Stomach smooth muscle (tissue), 2 donors: Measurements from ENCODE around the gene CASKIN2.

ENCODE experiments used
- H3K27ac ChIP-seq: one replicate; pipeline ENCODE4 v1.7.0; 2013; ENCODE audit warnings: mild to moderate bottlenecking, low read length, inconsistent platforms
- H3K27me3 ChIP-seq, 2 donors: one replicate each; pipeline ENCODE4 v1.7.0; 2013; ENCODE audit warnings: low read length in 2 of 2; ENCODE audit not compliant: insufficient read depth in 2 of 2, control insufficient read depth in 1 of 2
- H3K36me3 ChIP-seq, 2 donors: one replicate each; pipeline ENCODE4 v1.7.0; 2013; ENCODE audit warnings: low read length in 2 of 2; ENCODE audit not compliant: control insufficient read depth in 2 of 2, insufficient read depth in 2 of 2
- H3K4me1 ChIP-seq: one replicate; pipeline ENCODE4 v1.7.0; 2013; ENCODE audit warnings: low read length; ENCODE audit not compliant: control insufficient read depth, insufficient read depth
- H3K4me3 ChIP-seq, 2 donors: one replicate each; pipeline ENCODE4 v1.7.0; 2013; ENCODE audit warnings: low read length in 2 of 2
- H3K9ac ChIP-seq, 2 donors: one replicate each; pipeline ENCODE4 v1.7.0; 2013; ENCODE audit warnings: low read length in 2 of 2, mild to moderate bottlenecking in 1 of 2
- H3K9me3 ChIP-seq, 2 donors: one replicate each; pipeline ENCODE4 v1.7.0; 2013; ENCODE audit warnings: low read length in 2 of 2; ENCODE audit not compliant: control insufficient read depth in 2 of 2
- donor health status: healthy.
- donor health status: Pancreatic carcinoma.

The CASKIN2 gene

GRCh38 chr17:75544250-75544649, 28.9 kb upstream of the CASKIN2 start:
- no peaks in the 10 kb centered on the region for H3K4me1 ChIP-seq
- H3K9me3 ChIP-seq = no peaks in the 10 kb centered on the region
- H3K9ac ChIP-seq = no peak overlapping the region
- no peak overlapping the region for H3K4me3 ChIP-seq
- no peaks in the 10 kb centered on the region for H3K36me3 ChIP-seq
- H3K27ac ChIP-seq = no peak overlapping the region
- H3K27me3 ChIP-seq = no peaks in the 10 kb centered on the region

DNA sequence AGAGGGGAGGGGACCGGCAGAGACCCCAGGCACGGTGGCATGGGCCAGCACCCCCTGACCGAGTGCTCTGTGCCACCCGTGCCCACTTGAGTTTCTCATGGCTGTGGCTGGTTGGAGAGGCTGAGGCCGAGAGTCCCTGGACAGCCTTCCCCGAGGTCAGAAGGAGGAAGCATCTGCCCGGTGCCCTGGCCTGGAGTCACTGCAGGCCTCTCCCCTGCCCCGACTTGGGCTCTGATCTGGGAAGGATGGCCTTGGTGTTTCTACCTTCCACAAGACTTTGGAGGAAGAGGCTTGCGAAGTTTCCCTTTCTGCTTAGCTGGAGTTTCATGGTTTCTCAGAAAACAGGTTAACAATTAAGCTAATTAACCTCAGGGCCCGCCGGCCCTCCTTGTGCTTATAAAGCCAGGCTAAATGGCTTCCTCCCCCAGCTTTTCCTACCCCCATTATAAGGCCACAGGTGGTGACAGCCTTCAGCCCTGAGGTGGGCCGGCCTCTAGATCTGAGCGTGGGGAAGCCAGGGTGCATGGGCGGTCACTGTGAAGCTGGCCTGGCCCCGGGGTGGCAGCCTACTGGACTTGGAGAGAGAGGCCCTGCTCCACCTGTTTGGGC, 27.5 kb upstream of the CASKIN2 start:
- Histone ChIP-seq H3K27me3 (no peaks in the 10 kb centered on the region), H3K4me1 (no peaks in the 10 kb centered on the region), H3K27ac (no peak overlapping the region), H3K9ac (no peak overlapping the region), H3K4me3 (no peak overlapping the region), H3K36me3 (no peaks in the 10 kb centered on the region), H3K9me3 (no peaks in the 10 kb centered on the region)

DNA sequence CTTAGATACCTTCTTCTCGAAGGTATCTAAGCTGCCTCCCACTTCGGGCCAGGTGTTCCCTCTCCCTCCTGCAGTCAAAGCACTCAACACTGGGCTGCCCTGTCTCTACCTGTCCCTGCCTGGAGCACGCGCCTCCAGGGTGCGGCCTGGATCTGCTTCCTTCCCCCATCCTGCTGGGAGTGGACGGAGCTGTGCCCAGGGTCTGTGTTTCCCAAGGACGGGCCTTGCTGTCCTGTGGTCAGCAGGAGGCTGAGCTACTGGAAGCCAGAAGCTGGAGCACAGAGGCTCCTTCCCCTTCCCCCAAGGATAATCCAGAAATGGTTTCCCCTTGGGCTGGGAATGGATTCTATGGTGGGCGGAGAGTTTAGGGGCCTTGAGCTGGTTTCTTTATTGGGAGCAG, 26.9 kb upstream of the CASKIN2 start:
- H3K27me3 ChIP-seq = no peaks in the 10 kb centered on the region
- H3K36me3 ChIP-seq = no peaks in the 10 kb centered on the region
- H3K9me3 ChIP-seq = no peaks in the 10 kb centered on the region
- no peaks in the 10 kb centered on the region for H3K4me1 ChIP-seq
- H3K27ac ChIP-seq = no peak overlapping the region
- no peak overlapping the region for H3K9ac ChIP-seq
- no peak overlapping the region for H3K4me3 ChIP-seq

DNA sequence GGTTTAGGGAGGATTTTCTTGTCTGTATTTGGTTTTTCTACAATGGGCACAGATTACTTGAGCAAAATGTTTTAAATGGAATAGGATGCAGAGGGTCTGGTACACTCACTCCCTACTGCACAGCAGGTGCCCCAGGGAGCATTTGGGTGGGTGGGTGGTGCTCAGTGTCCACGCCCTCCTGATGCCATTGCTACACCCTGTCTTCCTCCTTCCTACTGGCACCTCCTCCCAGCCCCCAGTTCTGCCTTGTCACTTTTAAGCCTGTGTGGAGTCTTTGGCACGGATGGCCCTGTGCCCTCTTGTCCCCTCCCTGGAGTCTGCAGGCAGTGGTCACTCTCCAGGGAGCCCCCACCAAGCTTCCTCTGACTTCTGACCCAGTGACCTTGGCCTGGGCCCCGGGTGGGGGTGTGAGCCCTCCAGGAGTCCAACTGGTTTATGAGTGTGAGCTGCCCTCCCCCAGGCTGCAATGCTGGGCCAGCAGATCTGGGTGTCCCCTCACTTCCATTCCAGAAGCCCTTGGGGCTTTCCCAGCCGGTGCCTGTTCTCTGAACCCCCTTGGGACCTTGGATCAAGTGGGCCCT, 25.7 kb upstream of the CASKIN2 start:
- no peaks in the 10 kb centered on the region for H3K36me3 ChIP-seq
- no peak overlapping the region for H3K4me3 ChIP-seq
- H3K4me1 ChIP-seq = no peaks in the 10 kb centered on the region
- H3K27ac ChIP-seq = no peak overlapping the region
- no peaks in the 10 kb centered on the region for H3K9me3 ChIP-seq
- H3K27me3 ChIP-seq = no peaks in the 10 kb centered on the region
- no peak overlapping the region for H3K9ac ChIP-seq

GRCh38 chr17:75539967-75540729, 24.8 kb upstream of the CASKIN2 start:
- H3K27me3 ChIP-seq = no peaks in the 10 kb centered on the region
- no peak overlapping the region for H3K27ac ChIP-seq
- no peaks in the 10 kb centered on the region for H3K36me3 ChIP-seq
- no peak overlapping the region for H3K9ac ChIP-seq
- no peak overlapping the region for H3K4me3 ChIP-seq
- H3K9me3 ChIP-seq = no peaks in the 10 kb centered on the region
- H3K4me1 ChIP-seq = no peaks in the 10 kb centered on the region

DNA sequence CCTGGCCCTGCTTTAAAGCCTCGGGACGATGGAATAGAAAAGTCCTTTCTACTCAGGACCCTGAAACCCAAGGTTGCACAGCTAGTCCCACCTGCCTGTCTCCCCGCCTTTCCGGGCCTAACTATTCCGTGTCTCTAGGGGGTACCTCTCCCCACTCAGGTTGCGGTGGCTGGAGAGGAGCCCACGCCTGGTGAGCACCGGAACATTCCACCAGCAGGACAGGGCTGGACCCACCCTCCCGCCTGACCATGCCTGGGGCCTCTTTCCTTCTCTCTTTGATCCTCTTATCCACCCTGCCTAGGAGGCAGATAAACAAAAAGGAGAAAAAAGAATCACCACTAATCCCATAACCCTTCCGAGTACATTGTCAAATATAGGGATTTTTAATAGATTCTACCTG, 21.0 kb upstream of the CASKIN2 start:
- Histone ChIP-seq H3K9me3 (no peaks in the 10 kb centered on the region), H3K27me3 (no peaks in the 10 kb centered on the region), H3K27ac (no peak overlapping the region), H3K4me3 (no peak overlapping the region), H3K36me3 (no peaks in the 10 kb centered on the region), H3K4me1 (no peaks in the 10 kb centered on the region), H3K9ac (no peak overlapping the region)

- H3K9ac ChIP-seq = no peak overlapping the region
- no peak overlapping the region for H3K27ac ChIP-seq
- H3K9me3 ChIP-seq = no peaks in the 10 kb centered on the region
- no peaks in the 10 kb centered on the region for H3K27me3 ChIP-seq
- H3K36me3 ChIP-seq = no peaks in the 10 kb centered on the region
- no peaks in the 10 kb centered on the region for H3K4me1 ChIP-seq
- no peak overlapping the region for H3K4me3 ChIP-seq
Observed at GRCh38 chr17:75535871-75536270, 20.5 kb upstream of the CASKIN2 start.

- Histone ChIP-seq H3K9me3 (no peaks in the 10 kb centered on the region), H3K27ac (no peak overlapping the region), H3K27me3 (no peaks in the 10 kb centered on the region), H3K4me1 (no peaks in the 10 kb centered on the region), H3K9ac (no peak overlapping the region), H3K36me3 (no peaks in the 10 kb centered on the region), H3K4me3 (no peak overlapping the region)
Observed at GRCh38 chr17:75535119-75535537, 19.8 kb upstream of the CASKIN2 start.

GRCh38 chr17:75531721-75532072, 16.4 kb upstream of the CASKIN2 start:
- Histone ChIP-seq H3K9ac (no peak overlapping the region), H3K36me3 (no peaks in the 10 kb centered on the region), H3K27ac (no peak overlapping the region), H3K4me3 (no peak overlapping the region), H3K4me1 (peaks cover under 1% of the 10 kb centered on the region), H3K27me3 (peaks cover 0 to under 1% of the 10 kb centered on the region in 2 donors), H3K9me3 (no peaks in the 10 kb centered on the region)

DNA sequence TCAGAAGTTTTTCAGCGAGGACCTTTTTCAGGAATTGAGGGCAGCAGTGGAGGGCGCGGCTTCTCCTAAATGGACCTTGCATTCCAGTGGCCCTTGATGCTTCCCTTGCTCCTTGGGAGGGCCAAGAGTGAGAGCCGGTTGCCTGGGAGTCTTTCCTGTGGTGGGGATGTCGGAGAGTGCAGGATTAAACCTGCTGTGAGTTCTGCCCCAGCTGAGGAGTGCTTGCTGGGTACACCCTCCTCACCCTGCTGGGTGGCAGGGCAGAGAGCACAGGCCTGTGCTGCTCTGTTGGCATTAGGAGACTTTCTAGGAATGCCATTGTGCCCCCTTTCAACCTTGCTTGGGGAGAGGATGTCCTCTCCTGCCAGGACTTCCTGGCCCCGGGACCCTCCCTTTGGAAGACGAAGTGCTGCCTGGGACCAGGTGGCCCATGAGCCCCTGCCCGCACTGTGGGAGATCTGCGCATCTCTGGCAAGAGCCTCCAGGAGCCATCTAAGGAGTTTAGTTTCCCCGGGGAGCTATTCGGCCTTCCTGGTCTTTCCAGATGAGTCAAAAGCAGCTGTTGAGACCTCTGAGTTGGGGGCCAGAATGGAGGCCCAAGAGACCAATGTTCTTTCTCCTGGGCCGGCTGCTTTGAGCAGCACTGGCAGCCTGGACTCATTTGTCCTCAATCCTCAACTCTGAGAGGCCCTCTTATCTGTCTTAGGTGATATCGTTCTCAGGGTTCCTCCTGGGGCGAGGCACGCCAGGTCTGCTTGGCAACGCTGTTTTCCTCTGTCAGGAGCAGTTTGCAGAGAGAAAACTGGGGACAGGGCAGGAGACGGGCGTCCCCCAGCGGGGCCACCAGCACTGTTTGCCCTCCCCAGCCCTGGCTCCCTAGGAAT, 15.7 kb upstream of the CASKIN2 start:
- Histone ChIP-seq H3K36me3 (no peaks in the 10 kb centered on the region), H3K9ac (no peak overlapping the region), H3K27ac (no peak overlapping the region), H3K27me3 (peaks cover 2 to 5% of the 10 kb centered on the region in 2 donors), H3K4me3 (no peak overlapping the region), H3K9me3 (no peaks in the 10 kb centered on the region), H3K4me1 (peaks cover 6% of the 10 kb centered on the region)
